ENCODE data around the gene KLHDC9.
"Not testable (repeated sequence)": the region's sequence is repeated elsewhere in the genome, so short reads cannot be mapped to it uniquely, and the experiment has no call there.

KLHDC9 gene

GRCh38 chr1:161099090-161099802 is 1.1 kb downstream of the KLHDC9 start:
- DNase-seq, result no peak

- DNase-seq, result no peak
Observed at GRCh38 chr1:161100556-161100955, 2.4 kb downstream of the KLHDC9 start.

- DNase-seq, result no peak
Observed at GRCh38 chr1:161106431-161106830, 8.3 kb downstream of the KLHDC9 start.

- DNase-seq, result no peak
Observed at GRCh38 chr1:161111117-161111516, 13.0 kb downstream of the KLHDC9 start.

- DNase-seq, result no peak
Observed at GRCh38 chr1:161111527-161111926, 13.4 kb downstream of the KLHDC9 start.

- no peak for DNase-seq
Observed at GRCh38 chr1:161113915-161114314, 15.8 kb downstream of the KLHDC9 start.

GRCh38 chr1:161114556-161114955 is 16.4 kb downstream of the KLHDC9 start:
- DNase-seq, result no peak

- DNase-seq, result no peak
Observed at GRCh38 chr1:161115132-161115711, 17.1 kb downstream of the KLHDC9 start.

GRCh38 chr1:161115961-161116360 is 17.8 kb downstream of the KLHDC9 start:
- not testable (repeated sequence) for DNase-seq

- DNase-seq, result peak; percentile 81 to 84
Observed at GRCh38 chr1:161117759-161118581, 19.8 kb downstream of the KLHDC9 start, which contains the start of the genes NIT1 and PFDN2. Gene NIT1 (plus strand): TSS chr1:161118105. CDS start chr1:161118177, 72 bp downstream. Gene PFDN2 (minus strand): TSS chr1:161118037. CDS start chr1:161118026, 11 bp downstream.

- peak; percentile 51 to 52 for DNase-seq
Observed at GRCh38 chr1:161119092-161119903, 21.1 kb downstream of the KLHDC9 start.

- DNase-seq, result no peak
Observed at GRCh38 chr1:161121042-161121650, 23.0 kb downstream of the KLHDC9 start.

GRCh38 chr1:161121834-161122233 is 23.7 kb downstream of the KLHDC9 start:
- DNase-seq, result no peak

- DNase-seq, result no peak
Observed at GRCh38 chr1:161122967-161123366, 24.8 kb downstream of the KLHDC9 start.

GRCh38 chr1:161127649-161128048 is 29.5 kb downstream of the KLHDC9 start:
- DNase-seq, result no peak

GRCh38 chr1:161128591-161129420 is 30.6 kb downstream of the KLHDC9 start:
- no peak for DNase-seq

GRCh38 chr1:161130266-161130665 is 32.1 kb downstream of the KLHDC9 start:
- DNase-seq, result no peak

- DNase-seq, result no peak
Observed at GRCh38 chr1:161131523-161132409, 33.6 kb downstream of the KLHDC9 start.

- DNase-seq, result peak; percentile 73 to 83
Observed at GRCh38 chr1:161132410-161133219, 34.5 kb downstream of the KLHDC9 start, which contains the start of gene DEDD. Gene DEDD (minus strand): TSS chr1:161132667. CDS start chr1:161124462, 8,205 bp downstream.

Data from stimulated activated CD4-positive, alpha-beta T cell treated with anti-CD3 and anti-CD28 coated beads, Interleukin-2, amount 100 ng/mL, for 48 hours (primary cell).